Measurements from ENCODE around the gene SLC25A47.

SLC25A47 gene

GRCh38 chr14:100323942-100324307 lies 786 bp downstream of the SLC25A47 start:
- H3K4me3 ChIP-seq (ENCODE audit: low read depth, low read length): no peak overlapping the region

GRCh38 chr14:100325231-100325632 lies 2.1 kb downstream of the SLC25A47 start:
- no peak for TF ChIP-seq CTCF (conservative IDR thresholded peaks at IDR 0.05; ENCODE audit: low read depth, low read length)
- DNase-seq (ENCODE audit: low read depth): no peak
- no peak overlapping the region for H3K4me3 ChIP-seq (ENCODE audit: low read depth, low read length)

More at GRCh38 chr14:100323942-100324307, 786 bp downstream of the SLC25A47 start:
- no peak for DNase-seq (ENCODE audit: low read depth)
- TF ChIP-seq CTCF (conservative IDR thresholded peaks at IDR 0.05; ENCODE audit: low read depth, low read length): no peak

- no peak for DNase-seq (ENCODE audit: low read depth)
- TF ChIP-seq CTCF (conservative IDR thresholded peaks at IDR 0.05; ENCODE audit: low read depth, low read length): no peak
- H3K4me3 ChIP-seq (ENCODE audit: low read depth, low read length): no peak overlapping the region
Measured at GRCh38 chr14:100325958-100326357, 2.8 kb downstream of the SLC25A47 start.

DNA sequence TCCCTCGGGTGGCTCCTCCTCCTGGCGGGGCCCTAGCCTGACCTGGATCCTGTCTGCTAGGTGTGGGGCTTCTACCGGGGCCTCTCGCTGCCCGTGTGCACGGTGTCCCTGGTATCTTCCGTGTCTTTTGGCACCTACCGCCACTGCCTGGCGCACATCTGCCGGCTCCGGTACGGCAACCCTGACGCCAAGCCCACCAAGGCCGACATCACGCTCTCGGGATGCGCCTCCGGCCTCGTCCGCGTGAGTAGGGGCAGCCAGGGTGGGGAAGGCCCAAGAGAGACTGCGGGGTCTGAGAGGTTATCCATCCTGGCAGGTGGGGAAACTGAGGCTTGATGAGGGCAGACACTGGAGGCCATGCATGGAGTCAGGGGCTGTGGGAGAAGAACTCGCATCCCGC lies 4.0 kb downstream of the SLC25A47 start:
- DNase-seq (ENCODE audit: low read depth): no peak
- TF ChIP-seq CTCF (conservative IDR thresholded peaks at IDR 0.05; ENCODE audit: low read depth, low read length): no peak
- no peak overlapping the region for H3K4me3 ChIP-seq (ENCODE audit: low read depth, low read length)

- DNase-seq (ENCODE audit: low read depth): no peak
- TF ChIP-seq CTCF (conservative IDR thresholded peaks at IDR 0.05; ENCODE audit: low read depth, low read length): no peak
- H3K4me3 ChIP-seq (ENCODE audit: low read depth, low read length): no peak overlapping the region
Measured at GRCh38 chr14:100328495-100329163, 5.5 kb downstream of the SLC25A47 start.

- no peak overlapping the region for H3K4me3 ChIP-seq (ENCODE audit: low read depth, low read length)
- no peak for TF ChIP-seq CTCF (conservative IDR thresholded peaks at IDR 0.05; ENCODE audit: low read depth, low read length)
- no peak for DNase-seq (ENCODE audit: low read depth)
Measured at GRCh38 chr14:100329233-100330006, 6.3 kb downstream of the SLC25A47 start.

- DNase-seq (ENCODE audit: low read depth): no peak
- no peak overlapping the region for H3K4me3 ChIP-seq (ENCODE audit: low read depth, low read length)
- no peak for TF ChIP-seq CTCF (conservative IDR thresholded peaks at IDR 0.05; ENCODE audit: low read depth, low read length)
Measured at GRCh38 chr14:100330007-100330344, 6.8 kb downstream of the SLC25A47 start.

Data from choroid plexus epithelial cell (primary cell).